HUES6 (cell line): Measurements from ENCODE around the gene PCSK9.

Experiments
- H3K27ac ChIP-seq: 2 replicates; pipeline ENCODE4 v1.7.0; 2013; ENCODE audit warnings: low read depth, mild to moderate bottlenecking, low read length, inconsistent platforms
- H3K27me3 ChIP-seq: 2 replicates; pipeline ENCODE4 v1.6.1; 2013; ENCODE audit warnings: low read length; ENCODE audit not compliant: control insufficient read depth, insufficient read depth
- H3K36me3 ChIP-seq: 2 replicates; pipeline ENCODE4 v1.6.1; 2013; ENCODE audit warnings: low read length; ENCODE audit not compliant: control insufficient read depth, insufficient read depth
- H3K4me1 ChIP-seq: 2 replicates; pipeline ENCODE4 v1.6.1; 2013; ENCODE audit warnings: low read length; ENCODE audit not compliant: control insufficient read depth, insufficient read depth
- H3K4me3 ChIP-seq: 2 replicates; pipeline ENCODE4 v1.5.1; 2013; ENCODE audit warnings: low read depth, low read length
- H3K9ac ChIP-seq: one replicate; pipeline ENCODE4 v1.6.1; 2013; ENCODE audit warnings: mild to moderate bottlenecking, low read length
- H3K9me3 ChIP-seq: 2 replicates; pipeline ENCODE4 v1.6.1; 2013; ENCODE audit warnings: low read depth, low read length; ENCODE audit not compliant: control insufficient read depth, insufficient read depth

The PCSK9 gene

DNA sequence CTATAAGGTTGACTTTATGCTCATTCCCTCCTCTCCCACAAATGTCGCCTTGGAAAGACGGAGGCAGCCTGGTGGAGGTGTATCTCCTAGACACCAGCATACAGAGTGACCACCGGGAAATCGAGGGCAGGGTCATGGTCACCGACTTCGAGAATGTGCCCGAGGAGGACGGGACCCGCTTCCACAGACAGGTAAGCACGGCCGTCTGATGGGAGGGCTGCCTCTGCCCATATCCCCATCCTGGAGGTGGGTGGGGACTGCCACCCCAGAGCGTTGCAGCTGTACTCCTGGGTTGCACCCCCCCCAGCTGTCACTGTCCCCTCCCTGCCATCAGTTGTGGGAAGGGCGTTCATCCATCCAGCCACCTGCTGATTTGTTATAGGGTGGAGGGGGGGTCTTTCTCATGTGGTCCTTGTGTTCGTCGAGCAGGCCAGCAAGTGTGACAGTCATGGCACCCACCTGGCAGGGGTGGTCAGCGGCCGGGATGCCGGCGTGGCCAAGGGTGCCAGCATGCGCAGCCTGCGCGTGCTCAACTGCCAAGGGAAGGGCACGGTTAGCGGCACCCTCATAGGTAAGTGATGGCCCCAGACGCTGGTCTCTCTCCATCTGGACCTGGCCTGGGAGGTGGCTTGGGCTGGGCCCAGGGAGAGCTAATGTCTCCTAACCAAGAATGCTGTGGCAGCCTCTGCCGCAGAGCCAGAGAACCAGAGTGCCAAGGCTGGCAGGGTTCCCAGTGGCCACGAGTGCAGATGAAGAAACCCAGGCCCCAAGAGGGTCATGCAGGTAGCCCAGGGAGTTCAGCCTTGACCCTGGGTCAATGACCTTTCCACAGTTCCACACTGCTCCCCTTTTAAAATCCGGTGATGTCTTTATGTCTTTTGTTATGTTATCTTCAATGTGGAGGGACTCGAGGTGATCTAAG, 13.1 kb downstream of the PCSK9 start:
- no peaks in the 10 kb centered on the region for H3K4me1 ChIP-seq
- no peak overlapping the region for H3K9ac ChIP-seq
- H3K27ac ChIP-seq: no peak overlapping the region
- H3K36me3 ChIP-seq: peaks cover 91% of the 10 kb centered on the region
- no peaks in the 10 kb centered on the region for H3K27me3 ChIP-seq
- no peaks in the 10 kb centered on the region for H3K9me3 ChIP-seq
- no peak overlapping the region for H3K4me3 ChIP-seq

- Histone ChIP-seq H3K27me3 (no peaks in the 10 kb centered on the region), H3K4me1 (no peaks in the 10 kb centered on the region), H3K9me3 (no peaks in the 10 kb centered on the region), H3K27ac (no peak overlapping the region), H3K9ac (no peak overlapping the region), H3K36me3 (peaks cover 92% of the 10 kb centered on the region), H3K4me3 (no peak overlapping the region)
Measured at GRCh38 chr1:55053265-55053954, 14.1 kb downstream of the PCSK9 start.

DNA sequence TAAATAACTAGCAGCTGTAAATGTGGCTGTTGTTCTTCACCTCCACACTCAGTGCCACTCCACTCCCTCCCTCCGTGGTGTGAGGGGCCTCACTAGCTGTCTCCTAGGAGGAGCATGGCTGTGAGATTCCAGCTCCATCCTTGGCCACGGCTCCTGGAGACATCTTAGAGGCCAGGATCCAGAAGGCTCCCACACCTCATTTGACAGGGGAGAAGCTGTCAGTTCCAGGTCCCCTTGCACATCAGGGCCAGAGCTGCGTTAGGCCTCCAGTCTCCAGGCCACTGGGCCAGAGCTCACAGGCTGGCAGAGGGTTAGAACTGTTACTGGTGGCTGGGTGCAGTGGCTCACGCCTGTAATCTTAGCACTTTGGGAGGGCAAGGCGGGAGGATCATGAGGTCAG, 15.0 kb downstream of the PCSK9 start:
- Histone ChIP-seq H3K36me3 (peaks cover 92% of the 10 kb centered on the region), H3K27me3 (no peaks in the 10 kb centered on the region), H3K27ac (no peak overlapping the region), H3K4me1 (no peaks in the 10 kb centered on the region), H3K4me3 (no peak overlapping the region), H3K9me3 (no peaks in the 10 kb centered on the region), H3K9ac (no peak overlapping the region)

- peaks cover 92% of the 10 kb centered on the region for H3K36me3 ChIP-seq
- H3K9me3 ChIP-seq: no peaks in the 10 kb centered on the region
- H3K9ac ChIP-seq: no peak overlapping the region
Measured at GRCh38 chr1:55055084-55055882, 15.9 kb downstream of the PCSK9 start.

GRCh38 chr1:55055951-55056631, 16.7 kb downstream of the PCSK9 start:
- no peak overlapping the region for H3K9ac ChIP-seq
- no peak overlapping the region for H3K27ac ChIP-seq
- peaks cover 93% of the 10 kb centered on the region for H3K36me3 ChIP-seq
- no peaks in the 10 kb centered on the region for H3K9me3 ChIP-seq
- no peak overlapping the region for H3K4me3 ChIP-seq
- H3K27me3 ChIP-seq: no peaks in the 10 kb centered on the region
- H3K4me1 ChIP-seq: no peaks in the 10 kb centered on the region

More at GRCh38 chr1:55055084-55055882, 15.9 kb downstream of the PCSK9 start:
- no peak overlapping the region for H3K27ac ChIP-seq
- no peak overlapping the region for H3K4me3 ChIP-seq
- no peaks in the 10 kb centered on the region for H3K4me1 ChIP-seq
- H3K27me3 ChIP-seq: no peaks in the 10 kb centered on the region

- Histone ChIP-seq H3K9ac (no peak overlapping the region), H3K9me3 (no peaks in the 10 kb centered on the region), H3K36me3 (peaks cover 93% of the 10 kb centered on the region), H3K27ac (no peak overlapping the region), H3K27me3 (no peaks in the 10 kb centered on the region), H3K4me3 (no peak overlapping the region), H3K4me1 (no peaks in the 10 kb centered on the region)
Measured at GRCh38 chr1:55056632-55056992, 17.3 kb downstream of the PCSK9 start.

GRCh38 chr1:55057270-55057955, 18.1 kb downstream of the PCSK9 start:
- Histone ChIP-seq H3K9ac (no peak overlapping the region), H3K4me1 (no peaks in the 10 kb centered on the region), H3K27ac (no peak overlapping the region), H3K9me3 (no peaks in the 10 kb centered on the region), H3K27me3 (no peaks in the 10 kb centered on the region), H3K36me3 (peaks cover 93% of the 10 kb centered on the region), H3K4me3 (no peak overlapping the region)

GRCh38 chr1:55057956-55058298, 18.6 kb downstream of the PCSK9 start:
- no peak overlapping the region for H3K9ac ChIP-seq
- H3K4me1 ChIP-seq: no peaks in the 10 kb centered on the region
- H3K27ac ChIP-seq: no peak overlapping the region
- H3K4me3 ChIP-seq: no peak overlapping the region
- H3K36me3 ChIP-seq: peaks cover 93% of the 10 kb centered on the region
- H3K27me3 ChIP-seq: no peaks in the 10 kb centered on the region
- H3K9me3 ChIP-seq: no peaks in the 10 kb centered on the region

- Histone ChIP-seq H3K9ac (no peak overlapping the region), H3K27ac (no peak overlapping the region), H3K9me3 (no peaks in the 10 kb centered on the region), H3K36me3 (peaks cover 94% of the 10 kb centered on the region), H3K4me1 (no peaks in the 10 kb centered on the region), H3K4me3 (no peak overlapping the region), H3K27me3 (no peaks in the 10 kb centered on the region)
Measured at GRCh38 chr1:55059302-55060132, 20.2 kb downstream of the PCSK9 start.
